Keratinocyte (primary cell): ENCODE measurements around the gene BTBD16.

Experiments
- CTCF ChIP-seq, 3 experiments: IDR thresholded peaks in 1 of 3; conservative IDR thresholded peaks in 1 of 3; optimal IDR thresholded peaks in 1 of 3; 2 replicates in 2 of 3; 3 replicates in 1 of 3; pipeline versions ENCODE3 to v1.5.1; 2011; ENCODE audit warnings: low read length in 3 of 3, mild to moderate bottlenecking in 3 of 3, moderate library complexity in 2 of 3, control low read depth in 1 of 3, inconsistent platforms in 1 of 3; ENCODE audit not compliant: insufficient read depth in 2 of 3; ENCODE audit errors: extremely low read depth in 1 of 3
- EZH2 ChIP-seq: IDR thresholded peaks from one replicate; pipeline ENCODE4 v1.6.1; 2012; ENCODE audit warnings: inconsistent platforms, mild to moderate bottlenecking, low read length, moderate library complexity

- no peak for TF ChIP-seq CTCF (optimal IDR thresholded peaks at IDR 0.05 in 1 of 3, IDR thresholded peaks at IDR 0.05 in 1 of 3, conservative IDR thresholded peaks at IDR 0.05 in 1 of 3; ENCODE audit: extremely low read depth in 1 of 3, insufficient read depth in 2 of 3, low read length in 3 of 3)
- no peak for TF ChIP-seq EZH2
These were observed 105.4 kb downstream of the BTBD16 start for GRCh38 chr10:122376364-122376961.
